Stimulated activated CD8-positive, alpha-beta memory T cell treated with anti-CD3 and anti-CD28 coated beads, Interleukin-15, amount 100 ng/mL, for 1 hour (primary cell): ENCODE results near the gene CIBAR2.

ENCODE experiments used
- DNase-seq: peaks from one replicate; pipeline ENCODE4 v3.0.0-alpha.2; 2020; ENCODE audit warnings: low read depth

CIBAR2 gene

DNA sequence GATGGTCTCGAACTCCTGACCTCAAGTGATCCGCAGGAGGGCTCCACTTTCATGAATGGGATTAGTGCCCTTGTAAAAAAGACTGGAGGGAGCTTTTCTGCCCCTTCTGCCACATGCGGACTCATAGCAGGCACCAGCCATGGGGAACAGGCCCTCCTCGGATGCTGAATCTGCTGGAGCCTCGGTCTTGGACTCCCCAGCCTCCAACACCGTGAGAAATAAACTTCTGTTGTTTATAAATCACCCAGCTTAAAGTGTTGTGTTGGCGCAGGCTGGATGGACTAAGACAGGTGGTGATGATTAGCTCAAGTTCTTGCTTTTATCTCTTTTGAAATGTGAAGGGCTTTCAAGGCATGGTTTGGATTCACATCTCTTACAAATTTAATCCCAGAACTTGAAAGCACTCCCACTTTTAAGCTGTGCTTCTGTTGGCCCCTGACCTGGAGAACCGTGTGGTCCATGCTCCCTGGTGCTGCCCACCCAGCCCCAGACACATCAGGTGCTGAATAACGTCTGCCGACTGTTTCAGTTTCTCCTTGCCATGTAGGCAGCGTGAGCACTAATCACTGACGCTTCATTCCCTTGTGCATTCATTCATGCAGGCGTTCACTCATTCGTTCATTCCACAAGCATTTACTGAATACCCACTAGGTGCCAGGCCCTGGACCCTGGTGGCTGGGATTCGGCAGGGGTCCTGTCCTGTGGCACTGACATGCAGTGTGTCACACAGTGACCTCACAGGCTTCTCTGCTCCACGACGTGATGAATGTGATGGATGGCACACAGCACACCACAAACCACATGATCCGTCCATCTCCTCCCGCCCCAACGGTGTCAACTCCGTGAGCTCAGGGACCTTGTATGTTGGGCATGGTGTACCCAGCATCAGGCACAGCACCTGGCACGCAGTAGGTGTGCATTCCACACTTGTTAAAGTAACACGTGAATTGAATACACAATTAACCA, 8.9 kb downstream of the CIBAR2 start:
- DNase-seq, result no peak

DNA sequence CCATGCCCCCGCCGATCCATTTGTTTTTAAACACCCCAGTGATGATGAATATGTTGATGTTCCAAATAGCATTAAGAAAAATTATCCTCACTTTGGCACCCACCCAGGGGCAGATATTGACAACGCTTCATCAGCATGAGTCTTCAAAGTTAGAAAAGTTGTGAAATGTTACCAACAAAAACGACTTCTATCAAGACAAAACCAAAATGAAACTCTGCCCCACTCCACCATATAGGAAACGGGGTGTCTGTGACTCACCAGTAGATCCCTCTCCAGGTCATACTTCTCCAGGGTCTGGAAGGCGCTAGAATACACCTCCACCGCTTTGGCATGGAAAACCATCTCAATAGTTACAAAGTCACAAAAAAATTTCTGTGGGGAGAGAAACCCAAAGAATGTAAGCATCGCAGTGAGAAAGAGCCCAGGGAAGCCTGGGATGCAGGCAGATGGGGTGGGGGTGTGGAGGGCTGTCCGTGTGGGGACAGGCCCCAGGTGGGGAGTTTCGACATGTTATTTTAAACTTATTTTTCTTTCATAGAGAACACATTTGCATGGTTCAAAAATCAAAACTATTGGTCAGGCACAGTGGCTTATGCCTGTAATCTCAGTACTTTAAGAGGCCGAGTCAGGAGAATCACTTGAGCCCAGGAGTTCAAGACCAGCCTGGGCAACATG, 10.2 kb downstream of the CIBAR2 start:
- no peak for DNase-seq

DNA sequence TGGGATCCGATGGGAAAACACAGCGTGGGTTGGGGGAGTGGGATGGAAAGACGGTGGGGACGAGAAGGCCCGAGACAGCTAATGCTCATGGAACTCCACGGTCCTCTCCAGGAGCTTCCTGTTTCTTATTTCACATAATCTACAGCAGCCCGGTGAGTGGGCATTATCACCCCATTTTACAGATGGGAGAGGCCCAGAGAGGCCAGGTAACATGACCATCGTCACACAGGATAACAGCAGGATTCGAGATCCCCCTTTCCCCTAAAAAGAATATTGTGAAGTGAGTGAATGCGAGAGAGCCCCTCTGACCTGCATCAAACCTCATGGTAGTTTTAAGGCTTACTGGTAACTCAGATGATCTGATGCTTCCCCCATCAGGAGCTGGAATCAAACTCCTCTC, 12.0 kb downstream of the CIBAR2 start:
- no peak for DNase-seq

- DNase-seq, result no peak
Measured at GRCh38 chr16:85098565-85098964, 13.7 kb downstream of the CIBAR2 start.

DNA sequence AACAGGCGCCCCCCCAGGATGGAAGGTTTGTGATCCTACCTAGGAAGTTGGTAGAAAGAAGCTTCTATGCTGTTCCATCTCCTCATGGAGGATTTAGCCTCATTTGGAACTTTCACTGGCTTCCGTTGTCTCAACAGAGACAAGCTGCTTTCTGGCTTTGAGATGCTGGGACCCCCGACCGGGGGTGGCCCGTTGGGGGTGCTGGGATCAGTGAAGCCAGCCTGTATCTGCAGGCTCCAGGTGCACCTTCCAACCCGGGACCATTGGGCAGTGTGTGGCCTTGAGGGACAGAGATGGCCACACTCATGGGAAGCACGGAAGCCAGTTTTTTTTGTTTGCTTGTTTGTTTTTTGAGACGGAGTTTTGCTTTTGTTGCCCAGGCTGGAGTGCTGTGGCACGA, 15.4 kb downstream of the CIBAR2 start:
- DNase-seq, result no peak

DNA sequence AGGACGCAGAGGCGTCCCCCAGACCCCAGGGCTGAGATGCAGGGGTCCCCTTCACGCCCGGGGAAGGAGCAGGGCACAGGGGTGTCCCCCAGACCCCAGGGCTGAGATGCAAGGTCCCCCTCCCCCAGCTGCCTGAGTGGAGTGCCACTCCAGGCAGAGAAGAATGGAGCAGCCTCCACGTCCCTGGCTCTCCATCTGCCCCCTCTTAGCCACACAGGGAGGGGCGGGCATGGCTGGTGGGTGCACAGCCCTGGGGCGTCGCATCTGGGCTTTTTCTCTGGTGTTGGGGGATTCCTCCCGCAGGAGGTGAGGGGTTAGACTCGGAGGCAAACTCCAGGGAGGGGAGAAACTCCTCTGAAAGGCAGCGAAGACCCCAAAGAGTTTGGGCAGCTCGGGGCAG, 17.5 kb downstream of the CIBAR2 start:
- DNase-seq, result no peak

GRCh38 chr16:85094176-85094805, 18.0 kb downstream of the CIBAR2 start:
- no peak for DNase-seq

DNA sequence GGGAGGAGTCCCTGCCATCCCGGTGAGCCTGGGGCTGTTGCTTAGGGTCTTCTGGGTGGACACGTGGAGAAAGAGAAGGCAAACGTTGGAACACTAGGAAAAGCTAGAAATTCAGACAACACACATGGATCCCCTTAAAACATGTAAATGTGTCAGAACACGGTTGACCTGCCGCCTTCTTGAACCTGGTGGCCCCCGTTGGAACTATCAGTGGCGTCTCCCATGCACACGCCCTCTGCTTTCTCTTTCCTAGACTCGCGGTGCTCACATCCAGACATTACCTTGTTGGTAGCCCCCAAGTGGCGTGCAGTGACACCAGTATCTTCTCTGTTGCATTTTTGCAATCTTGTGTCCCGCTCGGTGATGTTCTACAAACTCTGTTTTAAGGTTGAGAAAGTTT, 18.6 kb downstream of the CIBAR2 start:
- no peak for DNase-seq

- DNase-seq, result no peak
Measured at GRCh38 chr16:85092851-85093250, 19.4 kb downstream of the CIBAR2 start.

DNA sequence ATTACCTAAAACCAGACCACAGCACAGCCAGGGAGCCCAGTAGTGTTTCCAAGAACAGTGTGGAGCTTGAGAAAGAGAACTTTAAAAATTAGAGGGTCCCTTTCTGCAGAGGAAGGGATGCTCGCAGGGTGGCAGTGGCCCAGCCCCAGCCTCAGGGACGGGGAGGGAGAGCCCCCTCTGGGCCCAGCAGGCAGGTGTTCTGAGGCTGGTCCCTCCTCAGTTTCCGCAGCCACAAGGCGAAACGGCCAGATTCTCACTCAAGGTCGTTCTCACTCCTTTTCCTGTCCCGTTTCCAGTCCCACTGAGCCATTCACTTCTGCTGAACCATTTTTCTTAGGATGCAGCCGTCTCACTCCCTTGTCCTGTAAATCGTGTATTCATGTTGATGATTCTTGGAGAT, 20.0 kb downstream of the CIBAR2 start:
- DNase-seq, result no peak

GRCh38 chr16:85091522-85091910, 20.8 kb downstream of the CIBAR2 start:
- no peak for DNase-seq

DNA sequence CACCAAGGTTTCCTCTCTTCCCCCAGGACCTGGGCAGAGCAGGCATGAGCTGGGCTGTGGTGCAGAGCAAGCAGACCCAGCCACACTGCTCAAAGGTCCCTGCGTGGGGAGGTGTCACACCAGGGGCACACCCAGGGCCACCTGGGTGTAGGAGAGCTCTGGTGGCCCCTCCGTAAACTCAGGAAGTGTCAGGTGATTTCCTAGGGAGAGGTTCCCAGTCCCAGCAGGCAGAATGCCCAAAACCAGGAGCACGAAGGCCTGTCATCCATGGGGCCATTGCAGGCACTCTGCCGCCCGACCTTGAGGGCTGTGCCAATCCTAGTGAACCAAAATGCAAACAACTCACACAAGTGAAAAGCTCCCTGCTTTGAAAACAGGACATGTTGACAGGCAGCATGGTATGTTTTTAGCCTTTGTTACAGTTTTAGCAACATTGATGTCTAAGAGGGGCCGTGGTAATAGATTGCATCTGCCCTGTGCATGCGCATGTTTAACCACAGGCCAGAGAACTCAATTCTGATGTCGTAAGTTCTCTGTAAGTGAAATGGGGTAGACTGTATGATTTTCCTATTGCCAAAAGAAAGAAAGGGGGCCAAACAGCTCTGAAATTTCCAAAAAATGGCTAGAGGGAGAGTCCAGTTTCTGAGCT, 21.3 kb downstream of the CIBAR2 start:
- no peak for DNase-seq

DNA sequence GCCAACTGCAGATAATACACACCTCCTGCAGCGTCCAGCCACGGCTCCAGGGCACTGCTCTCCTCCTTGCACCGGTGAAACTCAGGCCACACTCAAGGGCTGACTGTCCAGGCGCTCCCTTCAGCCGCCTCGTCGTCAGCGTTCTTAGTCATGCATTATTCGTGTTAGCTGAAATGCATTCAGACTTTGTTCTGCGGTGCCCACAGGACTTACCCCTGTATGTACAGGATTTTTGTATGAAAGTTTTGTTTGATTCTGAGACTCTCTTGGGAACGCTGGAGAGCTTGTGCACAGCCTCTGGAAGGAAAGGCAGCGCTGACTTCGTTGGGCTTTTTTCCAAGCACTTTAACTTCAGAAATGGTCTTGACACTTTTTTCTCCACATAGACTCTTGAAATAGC, 22.1 kb downstream of the CIBAR2 start:
- no peak for DNase-seq

DNA sequence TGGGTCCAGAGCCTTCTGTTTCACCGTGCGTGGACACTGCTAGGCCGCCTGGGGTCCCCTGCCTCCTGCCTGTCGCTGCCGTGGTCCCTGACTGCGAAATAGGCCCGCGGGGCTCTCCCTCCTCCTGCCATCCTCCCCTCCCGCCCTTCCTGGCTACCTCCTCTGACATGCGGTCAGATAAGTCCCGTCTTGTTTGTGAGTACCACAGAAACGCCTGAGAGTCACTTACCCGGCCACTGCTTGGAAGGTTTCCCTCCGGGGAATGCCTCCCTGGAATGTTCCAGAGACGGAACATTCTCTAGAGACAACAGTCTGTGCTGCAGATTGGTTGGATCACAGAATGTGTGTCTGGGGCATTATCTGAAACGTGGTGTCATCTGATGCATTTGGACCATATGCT, 22.7 kb downstream of the CIBAR2 start:
- DNase-seq, result no peak

DNA sequence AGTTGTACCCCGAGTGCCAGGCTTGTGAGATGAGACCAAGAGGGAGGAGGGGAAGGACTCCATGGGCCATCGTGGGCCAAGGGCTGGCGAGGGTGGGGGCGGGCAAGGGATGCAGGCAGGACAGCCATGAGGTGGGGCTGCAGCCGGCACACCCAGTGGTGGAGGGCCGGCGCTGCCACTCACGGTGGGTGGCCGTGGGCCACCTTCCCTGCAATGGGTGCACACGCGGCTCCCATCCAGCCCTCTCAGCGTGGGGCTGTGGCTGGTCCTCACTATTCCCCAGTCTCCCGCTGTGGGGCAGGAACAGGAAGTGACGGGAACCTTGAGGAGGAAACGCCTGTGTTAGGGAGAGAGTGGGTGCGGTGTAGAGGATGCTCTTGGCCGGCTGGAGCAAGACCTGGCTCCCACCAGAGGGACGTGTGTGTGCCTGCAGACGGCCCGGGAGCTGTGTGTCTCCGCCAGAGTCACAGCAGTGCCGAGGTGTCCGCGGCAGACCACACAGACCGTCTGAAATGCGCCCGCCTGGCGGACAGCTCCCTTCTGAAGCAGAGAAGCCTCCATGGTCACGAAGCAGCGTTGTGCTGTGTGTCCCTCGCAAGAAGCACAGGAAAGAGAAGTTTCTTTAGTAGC, 23.6 kb downstream of the CIBAR2 start:
- DNase-seq, result no peak

- no peak for DNase-seq
Measured at GRCh38 chr16:85087899-85088569, 24.2 kb downstream of the CIBAR2 start.

DNA sequence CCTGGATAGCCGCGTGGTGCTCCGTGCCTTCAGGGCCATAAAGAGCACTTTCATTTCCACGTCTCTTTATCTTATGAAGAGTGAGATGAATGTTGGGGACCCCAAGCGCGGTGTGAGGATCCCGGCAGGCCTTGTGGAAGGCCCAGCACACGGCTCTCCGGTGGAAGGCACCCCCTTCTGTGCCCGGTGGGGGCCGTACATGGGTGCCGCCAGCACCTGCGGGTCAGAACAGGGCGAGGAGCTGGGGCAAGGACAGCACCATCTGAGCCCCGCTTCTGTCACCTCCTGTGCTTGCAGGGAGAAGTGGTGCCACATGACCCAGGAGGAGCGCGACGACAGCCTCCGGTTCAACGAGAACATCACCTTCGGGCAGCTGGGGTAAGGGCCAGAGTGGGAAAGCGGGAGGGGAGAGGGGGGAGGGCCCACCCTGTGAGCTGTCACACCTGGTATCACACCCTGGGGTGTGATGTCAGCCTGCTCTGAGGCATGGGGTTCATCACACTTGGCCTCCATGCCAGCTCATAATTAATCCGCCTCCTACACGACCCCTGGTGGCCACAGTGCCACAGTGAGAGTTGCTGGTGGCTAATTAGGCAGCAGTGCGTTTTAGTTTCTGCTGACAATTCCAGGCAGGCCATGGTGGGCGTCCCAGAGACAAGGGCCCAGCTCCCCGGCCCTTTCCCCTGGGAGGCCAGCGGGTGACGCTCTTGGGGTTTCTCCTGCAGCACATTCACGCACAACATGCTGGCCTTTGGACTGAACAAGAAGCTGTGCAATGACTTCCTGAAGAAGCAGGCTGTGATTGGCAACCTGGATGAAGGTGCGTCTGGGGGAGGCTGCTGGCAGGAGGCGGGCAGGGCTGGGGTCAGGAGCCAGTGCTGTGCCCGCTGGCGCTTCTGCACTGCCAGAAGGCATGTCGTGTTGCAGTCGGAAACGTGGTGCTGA, 25.7 kb downstream of the CIBAR2 start:
- DNase-seq, result peak; percentile 56

GRCh38 chr16:85085721-85086120, 26.6 kb downstream of the CIBAR2 start:
- DNase-seq, result no peak

DNA sequence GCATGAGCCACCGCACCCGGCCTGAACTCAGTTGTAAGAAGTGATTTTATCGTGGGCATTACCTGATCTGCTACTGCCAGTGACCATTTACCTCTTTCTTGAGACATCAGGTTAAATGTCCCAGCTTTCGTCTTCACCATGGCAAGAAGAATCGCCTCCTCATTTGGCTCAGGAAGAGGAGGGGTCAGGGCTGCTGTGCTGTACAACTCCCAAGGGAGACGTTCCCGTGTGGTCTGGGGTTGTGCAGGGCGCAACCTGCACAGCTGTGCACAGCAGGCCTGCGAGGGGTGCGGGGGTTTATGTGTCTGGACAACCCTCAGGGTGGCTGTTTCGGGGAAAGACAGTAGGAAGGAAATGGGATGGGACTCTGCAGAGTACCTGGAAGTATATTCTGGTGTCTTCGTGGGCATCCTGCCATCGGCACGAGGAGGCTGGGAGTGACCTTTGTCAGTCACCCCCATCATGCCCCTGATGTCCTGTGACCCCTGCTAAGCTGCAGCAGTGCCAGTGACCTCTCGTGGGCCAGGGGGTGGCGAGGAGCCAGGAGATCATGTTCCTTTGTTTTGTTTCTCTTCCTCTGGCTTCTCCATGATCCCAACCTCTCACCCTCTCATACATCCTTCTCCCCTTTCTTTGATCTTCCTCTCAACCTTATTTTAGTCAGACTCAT, 27.3 kb downstream of the CIBAR2 start:
- no peak for DNase-seq
